Amniotic epithelial cell (primary cell): Measurements from ENCODE around the gene PVALEF.

Experiments
- DNase-seq: peaks from one replicate; pipeline ENCODE4 v3.0.0-alpha.2; 2010; ENCODE audit warnings: low read depth

PVALEF gene

DNA sequence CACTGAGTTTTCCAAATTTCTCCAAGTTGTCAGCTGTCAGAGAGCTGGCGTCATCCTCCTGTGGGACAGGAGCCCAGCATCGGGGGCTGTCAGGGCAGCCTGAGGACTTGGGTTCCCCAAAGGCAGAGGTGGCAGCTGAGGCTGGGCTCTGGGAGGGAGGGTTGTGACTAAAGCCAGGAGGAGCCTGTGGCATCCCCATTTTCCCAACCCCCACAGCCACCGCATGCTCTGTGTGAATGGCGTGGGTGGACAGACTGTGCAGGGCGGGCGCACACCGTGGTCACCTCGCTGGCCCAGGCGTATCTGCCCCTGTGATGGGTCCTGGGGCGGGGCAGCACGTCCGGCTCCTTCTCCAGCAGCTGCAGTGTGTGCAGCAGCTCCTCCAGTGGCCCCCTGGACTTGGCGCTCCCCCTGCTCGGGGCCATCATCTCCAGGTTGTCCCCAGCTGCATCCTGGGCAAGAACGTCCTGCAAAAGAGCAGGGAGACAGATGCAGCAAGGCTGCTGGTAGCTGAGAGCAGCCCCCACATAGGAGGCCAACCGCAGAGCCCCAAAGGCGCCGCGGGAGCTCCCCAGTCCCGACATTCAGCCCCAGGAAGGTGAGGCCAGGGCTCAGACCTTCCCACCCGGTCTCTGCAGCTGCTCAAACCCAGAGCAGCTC is 32.7 kb downstream of the PVALEF start:
- no peak for DNase-seq

DNA sequence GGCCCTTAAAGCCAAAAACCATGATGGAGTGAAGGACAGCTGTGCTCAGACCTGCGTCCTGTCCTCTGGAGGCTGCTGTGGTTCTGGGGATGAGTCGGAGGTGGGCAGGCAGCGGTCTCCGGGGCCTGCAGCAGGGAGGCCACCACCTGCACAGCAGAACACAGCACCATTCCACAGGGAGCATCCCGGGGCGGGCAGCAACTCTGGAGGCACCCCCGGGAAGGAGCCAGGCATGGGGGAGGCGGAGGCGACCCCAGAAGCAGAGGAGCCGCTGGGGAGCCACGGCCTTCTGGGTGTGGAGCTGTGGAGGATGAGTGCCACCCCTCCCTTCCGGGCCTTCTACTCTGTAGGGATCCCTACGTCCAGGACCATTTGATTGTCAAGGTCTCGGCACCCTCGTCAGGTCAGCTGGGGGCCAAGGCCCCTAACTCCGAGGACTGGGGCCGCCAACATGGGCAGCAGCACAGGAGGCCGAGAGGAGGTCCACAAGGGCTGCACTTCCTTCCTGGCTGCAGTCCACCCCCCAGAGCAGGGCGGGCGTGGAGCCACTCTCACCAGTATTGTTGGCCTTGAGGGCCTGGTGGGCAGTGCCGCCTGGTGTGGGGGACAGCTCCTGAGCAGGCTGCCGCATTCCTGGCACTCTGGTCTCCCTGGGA is 33.6 kb downstream of the PVALEF start:
- DNase-seq = peak; percentile 11

DNA sequence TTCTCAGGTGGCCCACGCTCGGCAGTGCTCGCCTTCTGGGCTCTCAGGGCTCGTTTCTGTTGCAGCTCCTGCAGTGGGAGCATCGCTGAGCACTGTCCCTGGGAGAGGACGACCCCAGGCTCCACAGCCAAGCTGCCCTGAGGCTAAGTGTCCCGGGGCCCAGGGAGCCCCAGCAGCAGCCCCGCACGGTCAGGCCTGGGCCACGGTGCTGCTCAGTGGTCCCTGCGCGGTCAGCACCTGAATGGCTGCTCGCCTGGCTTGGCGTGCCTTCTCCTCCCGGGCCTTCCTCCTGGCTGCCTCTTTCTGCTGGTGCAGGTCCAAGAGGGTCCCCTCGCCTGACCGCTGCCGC is 34.1 kb downstream of the PVALEF start:
- no peak for DNase-seq

DNA sequence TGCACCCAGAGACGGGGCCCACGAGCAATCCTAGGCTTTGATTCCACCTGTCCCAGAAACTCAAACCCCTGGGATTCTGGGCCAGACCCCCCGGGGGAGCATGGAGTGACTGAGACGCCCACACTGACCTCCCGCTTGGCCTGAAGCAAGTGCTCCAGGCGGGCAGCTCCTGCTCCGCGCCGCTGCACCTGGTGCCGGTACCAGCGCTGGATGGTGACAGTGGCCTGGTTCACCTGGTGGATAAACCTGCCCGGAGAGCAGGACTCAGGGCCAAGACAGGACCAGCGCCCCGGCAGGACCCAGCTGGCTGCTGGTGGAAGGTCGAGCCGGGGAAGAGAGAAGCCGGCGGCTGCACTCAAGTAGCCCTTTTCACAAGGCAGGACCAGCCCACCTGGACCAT is 34.9 kb downstream of the PVALEF start:
- DNase-seq = no peak

DNA sequence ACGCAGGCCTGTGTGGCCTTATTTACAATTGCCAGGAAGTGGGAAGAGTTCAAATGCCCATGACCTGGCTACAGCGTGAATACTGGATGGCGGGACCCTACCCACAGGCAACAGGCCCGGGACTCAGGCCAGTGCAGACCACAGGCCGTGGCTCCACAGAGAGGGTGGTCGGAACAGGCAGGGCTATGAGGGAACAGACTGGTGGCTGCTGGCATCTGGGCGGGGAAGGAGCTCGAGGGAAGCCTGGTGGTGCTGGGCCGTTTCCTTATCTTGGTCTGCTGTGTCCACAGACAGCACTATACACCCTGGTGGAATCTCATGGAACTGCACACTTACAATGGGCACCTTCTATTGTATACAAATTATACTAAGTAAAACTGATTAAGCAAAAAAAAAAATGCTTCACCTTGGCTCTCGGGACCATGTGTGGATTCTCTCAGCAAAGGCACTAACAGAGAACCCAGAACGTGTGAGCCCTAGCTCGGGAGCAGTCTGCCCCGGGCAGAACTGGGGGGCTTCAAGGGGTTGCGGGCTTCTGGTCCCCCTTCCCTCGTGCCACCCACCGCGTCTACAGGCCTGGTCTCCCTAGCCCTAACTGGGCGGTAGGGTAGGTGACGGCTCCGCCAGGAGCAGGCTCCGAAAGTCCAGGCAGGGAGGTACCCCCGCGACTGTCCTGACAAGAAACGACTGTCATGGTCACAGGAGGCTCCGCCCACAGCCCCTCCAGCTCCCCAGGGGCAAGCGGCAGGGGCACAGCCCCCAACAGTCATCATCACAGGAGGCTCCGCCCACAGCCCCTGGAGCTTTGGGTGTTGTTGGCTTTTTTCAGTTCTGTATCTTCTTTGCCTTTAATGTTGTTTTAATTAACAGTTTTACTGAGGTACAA is 35.6 kb downstream of the PVALEF start:
- DNase-seq = peak; percentile 75

- no peak for DNase-seq
Observed at GRCh38 chr17:81202318-81202717, 37.0 kb downstream of the PVALEF start.

DNA sequence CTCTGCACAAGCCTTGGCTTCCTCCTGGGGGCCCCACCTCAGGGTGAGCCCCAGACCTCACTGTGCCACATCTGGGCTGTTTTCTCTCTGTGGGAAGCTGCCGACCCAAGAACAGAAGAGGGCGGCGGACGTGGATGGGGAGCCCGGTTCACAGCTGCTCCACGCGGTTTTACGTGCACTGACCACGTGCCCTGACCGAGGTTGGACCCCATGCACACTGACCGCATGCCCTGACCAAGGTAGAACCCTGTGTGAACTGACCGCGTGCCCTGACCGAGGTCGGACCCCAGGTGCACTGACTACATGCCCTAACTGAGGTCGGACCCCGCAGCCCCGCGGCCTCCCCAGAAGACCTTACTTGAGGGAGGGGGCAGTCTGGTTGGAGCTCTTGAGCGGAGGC is 37.8 kb downstream of the PVALEF start:
- DNase-seq = no peak

GRCh38 chr17:81204578-81204977 is 39.3 kb downstream of the PVALEF start:
- DNase-seq = no peak

DNA sequence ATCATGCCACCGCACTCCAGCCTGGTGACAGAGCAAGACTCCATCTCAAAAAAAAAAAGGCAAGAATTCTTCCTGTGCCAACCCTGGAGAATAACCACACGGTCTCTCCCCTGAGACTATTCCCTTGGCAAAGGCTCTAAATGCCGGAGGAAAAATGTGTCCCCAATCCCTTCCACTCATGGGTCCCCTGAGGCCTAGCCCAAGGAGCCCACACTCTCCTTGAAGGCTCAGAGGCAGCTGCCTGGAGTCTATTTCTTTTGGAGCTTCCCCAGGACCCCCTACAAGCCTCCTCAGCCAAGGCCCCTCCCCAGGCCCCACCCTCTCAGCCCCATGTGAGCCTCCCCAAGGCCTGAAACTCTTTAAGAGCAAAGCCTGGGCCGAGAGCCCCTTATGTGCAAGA is 40.9 kb downstream of the PVALEF start:
- DNase-seq = no peak

DNA sequence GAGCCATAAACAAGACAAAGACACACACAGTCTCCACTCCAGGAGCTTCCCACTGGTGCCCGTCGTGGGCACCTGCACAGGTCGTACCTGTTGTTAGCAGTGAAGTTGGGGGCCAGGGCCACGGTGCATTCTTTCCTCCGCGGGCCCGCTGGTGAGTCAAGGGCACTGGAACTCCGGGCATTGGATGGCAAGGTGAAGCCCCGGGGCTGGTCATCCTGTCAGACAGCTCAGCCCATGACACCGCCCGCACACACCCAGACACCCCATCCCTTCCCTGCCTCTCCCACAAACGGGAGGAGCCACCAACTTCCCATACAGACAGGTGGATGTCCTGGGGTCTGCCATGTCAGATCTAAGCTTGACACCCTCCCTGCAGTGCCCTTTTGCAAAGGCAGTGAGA is 41.4 kb downstream of the PVALEF start:
- no peak for DNase-seq

DNA sequence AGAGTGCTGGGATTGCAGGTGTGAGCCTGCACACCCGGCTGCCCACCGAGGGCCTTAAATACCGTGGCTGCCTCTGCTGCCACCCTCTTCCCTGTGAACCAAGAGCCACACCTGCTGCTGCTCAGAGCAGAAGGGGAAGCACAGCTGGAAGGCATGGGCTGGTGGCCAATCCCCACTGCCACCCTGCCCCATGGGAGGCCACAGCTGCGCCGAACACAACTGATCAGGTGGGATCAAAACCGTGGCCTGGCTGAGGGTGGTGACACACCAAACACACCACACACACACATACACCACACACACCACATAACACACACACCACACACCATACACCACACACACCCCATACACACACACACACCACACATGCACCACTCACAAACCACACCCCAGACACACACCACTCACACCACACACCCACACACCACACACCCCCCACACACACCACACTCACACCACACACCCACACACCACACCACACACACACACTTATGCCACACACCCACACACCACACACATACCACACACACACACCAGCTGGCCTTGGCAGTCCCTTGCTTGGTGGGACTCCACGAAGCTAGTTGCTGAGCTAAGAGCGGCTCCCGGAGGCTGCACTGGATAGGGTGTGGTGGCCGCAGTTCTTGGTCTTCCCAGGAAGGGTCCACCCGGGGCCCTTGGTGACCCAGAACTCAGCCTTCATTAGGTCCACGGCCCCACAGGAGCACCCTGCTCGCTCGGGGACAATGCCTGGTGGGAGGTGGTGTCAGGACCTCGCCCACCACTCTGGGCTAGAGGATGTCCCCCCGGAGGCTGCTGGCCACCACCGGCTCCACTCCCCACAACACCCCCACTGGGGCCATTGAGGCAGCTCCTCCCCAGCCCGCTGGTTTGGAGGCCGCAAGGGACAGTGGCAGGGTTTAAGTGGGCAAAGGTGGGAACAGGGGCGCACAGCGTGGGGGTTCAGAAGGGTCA is 42.6 kb downstream of the PVALEF start:
- DNase-seq = no peak

- no peak for DNase-seq
Observed at GRCh38 chr17:81208651-81209050, 43.3 kb downstream of the PVALEF start.

DNA sequence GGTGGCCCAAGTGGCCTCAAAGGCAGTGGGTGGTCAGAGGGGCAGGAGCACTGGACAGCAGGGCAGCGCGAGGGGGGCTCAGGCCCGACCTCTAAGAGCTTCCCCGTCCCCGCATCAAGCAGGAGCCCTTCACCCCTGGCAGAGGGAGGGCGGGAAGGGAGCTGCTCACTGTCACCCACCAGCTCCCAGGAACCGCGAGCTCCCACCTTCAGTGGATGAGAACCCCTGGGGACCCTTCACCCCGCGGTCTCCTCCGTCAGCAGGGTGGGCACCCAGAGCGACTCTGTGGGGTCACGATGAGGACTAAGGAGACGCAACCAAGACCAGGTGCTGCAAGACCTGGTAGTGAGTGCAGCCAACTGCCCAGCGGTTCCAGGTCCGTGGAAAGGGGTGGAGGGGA is 43.8 kb downstream of the PVALEF start:
- DNase-seq = no peak

DNA sequence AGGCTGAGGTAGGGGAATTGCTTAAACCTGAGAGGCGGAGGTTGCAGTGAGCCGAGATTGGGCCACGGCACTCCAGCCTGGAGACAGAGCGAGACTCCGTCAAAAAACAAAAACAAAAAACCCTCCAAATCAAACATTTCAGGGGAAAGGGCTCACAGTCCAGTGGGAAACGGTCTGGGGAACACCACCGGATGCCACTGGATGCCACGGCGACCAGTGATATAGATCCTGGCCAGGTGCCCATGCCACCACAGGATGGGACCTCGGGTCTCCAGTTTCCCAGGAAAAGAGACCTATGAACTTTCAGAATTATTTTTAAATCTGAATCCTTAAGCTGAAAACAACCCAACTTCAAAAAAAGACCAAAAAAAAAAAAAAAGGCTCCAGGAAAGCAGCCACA is 45.2 kb downstream of the PVALEF start:
- DNase-seq = no peak

GRCh38 chr17:81210868-81211267 is 45.6 kb downstream of the PVALEF start:
- DNase-seq = peak; percentile 47

DNA sequence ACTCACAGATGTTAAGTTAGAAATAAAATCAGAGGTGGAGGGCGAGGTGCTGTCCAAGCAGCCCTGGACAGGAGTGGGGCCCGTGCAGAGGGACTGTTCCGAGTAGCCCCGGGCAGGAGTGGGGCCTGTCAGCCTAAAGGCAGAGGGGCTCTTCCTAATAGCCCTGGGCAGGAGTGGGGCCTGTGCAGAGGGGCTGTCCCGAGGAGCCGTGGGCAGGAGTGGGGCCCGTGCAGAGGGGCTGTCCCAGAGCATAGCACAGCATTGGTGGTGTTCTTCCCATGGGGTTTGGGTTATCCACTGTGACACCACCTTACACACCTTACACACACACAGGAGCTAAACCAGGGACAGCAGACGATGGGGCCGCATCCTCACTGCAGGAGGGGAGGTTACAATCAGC is 47.1 kb downstream of the PVALEF start:
- no peak for DNase-seq

GRCh38 chr17:81213978-81214377 is 48.7 kb downstream of the PVALEF start:
- no peak for DNase-seq

DNA sequence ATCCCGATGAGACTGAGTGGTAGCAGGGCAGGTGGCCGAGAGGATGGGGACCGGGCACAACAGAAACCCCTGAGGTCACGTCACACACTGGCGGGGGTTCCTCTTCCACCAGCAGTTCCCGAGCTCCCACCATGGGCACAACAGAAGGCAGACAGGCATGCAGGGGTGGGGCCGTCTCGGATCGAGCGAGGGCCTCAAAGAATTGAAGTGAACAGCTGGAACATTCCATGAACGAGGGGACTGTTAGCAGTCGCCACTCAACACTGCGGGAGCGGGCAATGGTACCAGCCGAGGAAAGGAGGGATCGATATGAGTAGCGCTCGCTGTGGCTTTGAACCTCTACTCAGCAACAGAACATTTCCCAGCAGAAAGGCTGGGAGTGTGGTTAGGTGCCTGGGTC is 52.2 kb downstream of the PVALEF start:
- DNase-seq = no peak

DNA sequence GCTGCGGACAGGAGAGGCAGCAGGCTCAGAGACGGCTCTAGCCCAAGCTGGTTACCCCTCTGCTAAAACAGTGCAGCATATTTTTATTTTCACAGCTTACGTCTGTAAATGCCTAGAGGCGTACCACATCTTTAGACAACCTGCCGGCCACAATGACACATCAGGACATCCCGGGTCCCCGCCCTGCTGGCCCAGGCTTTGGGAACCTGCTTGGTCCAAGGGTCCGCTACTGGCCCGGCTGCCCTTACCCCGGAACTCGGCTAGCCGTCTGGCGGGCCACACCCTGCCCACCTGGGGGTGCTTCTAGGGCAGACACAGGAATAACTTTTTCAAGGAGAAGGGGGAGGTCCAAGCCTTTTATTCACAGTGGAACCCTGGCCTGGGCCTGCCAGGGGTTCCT is 53.2 kb downstream of the PVALEF start:
- no peak for DNase-seq

DNA sequence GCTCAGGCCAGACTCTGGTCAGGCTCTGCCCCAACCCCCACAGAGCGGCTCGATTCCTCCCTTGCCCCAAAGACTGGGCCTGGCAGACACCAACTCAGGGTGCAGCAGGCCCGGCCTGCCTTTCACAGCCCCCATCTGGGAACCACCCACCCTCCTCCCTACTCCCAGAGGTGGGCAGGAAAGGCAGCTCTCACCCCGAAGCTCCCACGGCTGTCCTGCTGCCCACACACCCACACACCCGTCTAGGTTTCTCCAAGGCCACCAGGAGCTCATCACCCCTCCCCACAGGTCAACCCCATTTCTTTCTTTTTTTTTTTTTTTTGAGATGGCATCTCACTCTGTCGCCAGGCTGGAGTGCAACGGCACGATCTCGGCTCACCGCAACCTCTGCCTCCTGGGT is 53.7 kb downstream of the PVALEF start:
- no peak for DNase-seq

DNA sequence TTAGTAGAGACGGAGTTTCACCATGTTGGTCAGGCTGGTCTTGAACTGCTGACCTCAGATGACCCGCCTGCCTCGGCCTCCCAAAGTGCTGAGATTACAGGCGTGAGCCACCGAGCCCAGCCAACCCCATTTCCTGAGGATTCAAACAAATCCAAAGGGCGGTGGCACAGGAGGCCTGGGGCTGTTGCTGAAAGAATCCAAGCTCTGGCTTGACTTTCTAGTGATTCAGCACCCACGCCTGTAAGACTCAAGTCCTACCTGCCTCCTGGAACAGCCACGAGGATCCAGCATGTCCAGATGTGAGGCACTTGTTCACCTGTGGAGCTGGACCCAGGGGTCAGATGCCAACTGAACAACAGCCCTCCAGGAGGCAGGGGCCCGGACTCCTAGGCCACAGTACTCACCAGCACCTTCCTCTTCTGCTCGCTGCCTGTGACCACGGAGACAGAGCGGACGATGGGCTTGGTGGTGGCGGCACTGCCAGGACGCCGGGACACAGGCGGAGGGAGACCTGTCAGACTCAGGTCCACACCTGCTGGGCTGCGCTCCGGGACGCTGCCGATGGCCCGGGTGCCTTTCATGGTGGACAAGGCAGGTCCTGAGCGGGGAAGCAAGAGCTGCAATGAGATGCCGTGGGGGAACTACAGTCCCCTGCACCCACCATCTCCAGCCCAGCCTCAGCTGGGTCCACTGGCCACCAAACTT is 54.3 kb downstream of the PVALEF start:
- no peak for DNase-seq
